Left cardiac atrium (tissue), 4 donors: ENCODE results near the gene REC8. TPM values are rescaled to one million over a fixed set of nuclear protein-coding genes. Genes with fewer than 3 reads are reported as not detected.

Experiments
- ATAC-seq, 2 donors: fragments of 200-7000 bp; cut with Tn5 transposase; one replicate each; pipeline ENCODE4 v1.9.1; 2020; ENCODE audit warnings: mild to moderate bottlenecking in 2 of 2, moderate library complexity in 2 of 2
- DNase-seq: peaks from one replicate; pipeline ENCODE4 v3.0.0-alpha.2; 2020
- intact Hi-C, 2 donors: fragments of 100-400 bp; cut with DNase I; formaldehyde crosslinking; loops; one replicate each; pipeline versions ENCODE4 v1.14.1 to v1.15.1; 2022 to 2023
- total RNA-seq, 2 donors: library from RNA; stranded (reverse); fragmentation: NEBNext Ultra II Directional; extraction: Animal tissue kit (Norgen Biotek cat#: 25700); gene quantifications; one replicate each; pipeline ENCODE4 v1.2.1, GENCODE V29; 2021
- donor health status: DM: no; HTN: yes; CAD: no.
- donor health status: DM: no; HTN: yes; CAD: no; lungs with severe emphysema.
- donor health status: DM: yes; HTN: yes; CAD: no.
- donor health status: Dilated cardiomyopathy.

The REC8 gene
- total RNA-seq, 2 donors from 2014 or later, result 8.4 to 8.9 TPM

- intact Hi-C loops, result no loop called here
- peak; percentile 21 for DNase-seq
- no peak for ATAC-seq
Observed at GRCh38 chr14:24151404-24152080, 20.3 kb upstream of the REC8 start.

- ATAC-seq (no peak), DNase-seq (no peak)
- intact Hi-C loops, result no loop called here
Observed at GRCh38 chr14:24155100-24155499, 16.8 kb upstream of the REC8 start.

- no peak for ATAC-seq
- DNase-seq, result no peak
- intact Hi-C loops, result no loop called here
Observed at GRCh38 chr14:24156840-24157239, 15.0 kb upstream of the REC8 start.

- ATAC-seq, result no peak
- DNase-seq, result no peak
- intact Hi-C loops, result no loop called here
Observed at GRCh38 chr14:24157331-24157730, 14.5 kb upstream of the REC8 start.

- intact Hi-C loops, result no loop called here
- DNase-seq, result peak; percentile 24
- ATAC-seq, result no peak
Observed at GRCh38 chr14:24159777-24160498, 11.9 kb upstream of the REC8 start.

- DNase-seq (peak; percentile 17), ATAC-seq (peak; percentile 1 to 2)
- intact Hi-C loops, result no loop called here
Observed at GRCh38 chr14:24160499-24160849, 11.4 kb upstream of the REC8 start.

- DNase-seq (peak; percentile 97), ATAC-seq (peak; percentile 93 to 96)
- intact Hi-C loops, result no loop called here
Observed at GRCh38 chr14:24160850-24161804, 10.8 kb upstream of the REC8 start, which contains the start of gene IRF9. Gene IRF9, plus strand, starts transcription at chr14:24161265. Its CDS starts 880 bp downstream, at chr14:24162145.

- intact Hi-C loops, result no loop called here
- ATAC-seq (peak in 1 of 2 donors; percentile 27), DNase-seq (no peak)
Observed at GRCh38 chr14:24162093-24162492, 9.8 kb upstream of the REC8 start.

GRCh38 chr14:24164518-24164991 is 7.3 kb upstream of the REC8 start:
- DNase-seq, result no peak
- ATAC-seq, result no peak
- intact Hi-C loops, result no loop called here

- intact Hi-C loops, result no loop called here
- ATAC-seq (no peak), DNase-seq (no peak)
Observed at GRCh38 chr14:24165785-24166184, 6.1 kb upstream of the REC8 start.

GRCh38 chr14:24167469-24168114 is 4.3 kb upstream of the REC8 start:
- intact Hi-C loops, result no loop called here
- DNase-seq (no peak), ATAC-seq (no peak)

GRCh38 chr14:24172261-24172860 is 481 bp downstream of the REC8 start:
- ATAC-seq, result peak in 1 of 2 donors; percentile 21
- no peak for DNase-seq
- intact Hi-C loops, result no loop called here

GRCh38 chr14:24172871-24173281 is 996 bp downstream of the REC8 start:
- intact Hi-C loops, result no loop called here
- no peak for ATAC-seq
- no peak for DNase-seq

GRCh38 chr14:24176599-24176998 is 4.7 kb downstream of the REC8 start:
- no peak for DNase-seq
- intact Hi-C loops, result no loop called here
- no peak for ATAC-seq

- intact Hi-C loops, result no loop called here
- no peak for ATAC-seq
- no peak for DNase-seq
Observed at GRCh38 chr14:24177041-24177825, 5.4 kb downstream of the REC8 start.

- DNase-seq, result no peak
- ATAC-seq, result no peak
Observed at GRCh38 chr14:24177891-24178290, 6.0 kb downstream of the REC8 start.

GRCh38 chr14:24178399-24179178 is 6.7 kb downstream of the REC8 start:
- no peak for DNase-seq
- intact Hi-C loops, result no loop called here
- no peak for ATAC-seq

More at GRCh38 chr14:24177891-24178290, 6.0 kb downstream of the REC8 start:
- intact Hi-C loops, result no loop called here
